Posterior vena cava (tissue), 2 donors: ENCODE data around the gene PDZK1. TPM values are rescaled to one million over a fixed set of nuclear protein-coding genes. Genes with fewer than 3 reads are reported as not detected.
"Not testable (repeated sequence)": the region's sequence is repeated elsewhere in the genome, so short reads cannot be mapped to it uniquely, and the experiment has no call there.

ENCODE experiments used
- DNase-seq: peaks from one replicate; pipeline ENCODE4 v3.0.0-alpha.2; 2020; ENCODE audit warnings: low spot score
- intact Hi-C, 2 donors: fragments of 100-400 bp; cut with DNase I; formaldehyde crosslinking; loops; one replicate each; pipeline versions ENCODE4 v1.14.1 to v1.14.2; 2022 to 2023
- total RNA-seq, 2 donors: library from RNA; stranded (reverse); fragmentation: NEBNext Ultra II Directional; extraction: Animal tissue kit (Norgen Biotek cat#: 25700); gene quantifications; one replicate each; pipeline ENCODE4 v1.2.1, GENCODE V29; 2021
- donor health status: DM: yes; HTN: yes; CAD: no.
- donor health status: DM: yes; HTN: yes; CAD: no.

Gene PDZK1
- total RNA-seq, 2 donors from 2014 or later = 0.29 TPM; not detected in 1

DNA sequence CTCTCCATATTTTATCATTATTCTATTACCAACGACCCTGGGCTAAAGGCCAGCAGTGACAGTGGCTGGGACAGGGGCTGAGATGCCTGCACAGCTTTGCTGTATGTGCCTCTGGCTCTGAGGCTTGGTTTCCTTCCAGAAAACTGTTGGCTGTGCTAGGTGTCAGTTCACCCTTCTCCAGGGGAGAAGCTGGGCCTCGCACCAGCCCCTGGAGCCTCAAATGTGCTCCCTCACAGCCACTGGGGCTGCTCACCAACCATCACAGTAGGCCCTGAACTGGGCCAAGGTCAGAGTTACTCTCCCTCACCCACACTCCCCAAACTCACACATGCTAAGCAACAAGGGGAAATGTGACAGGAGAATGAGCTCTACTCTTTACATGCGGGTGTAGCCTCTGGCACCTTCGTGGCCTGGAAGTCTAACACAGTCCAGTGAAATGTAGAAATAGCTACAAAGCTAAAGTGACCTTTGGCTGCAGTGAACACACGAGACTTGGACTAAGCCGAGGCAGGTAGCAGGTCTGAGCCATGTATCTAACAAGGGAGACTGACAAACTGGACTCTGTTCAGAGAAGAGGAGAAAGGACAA lies 7.5 kb upstream of the PDZK1 start:
- intact Hi-C loops = no loop called here
- no peak for DNase-seq

DNA sequence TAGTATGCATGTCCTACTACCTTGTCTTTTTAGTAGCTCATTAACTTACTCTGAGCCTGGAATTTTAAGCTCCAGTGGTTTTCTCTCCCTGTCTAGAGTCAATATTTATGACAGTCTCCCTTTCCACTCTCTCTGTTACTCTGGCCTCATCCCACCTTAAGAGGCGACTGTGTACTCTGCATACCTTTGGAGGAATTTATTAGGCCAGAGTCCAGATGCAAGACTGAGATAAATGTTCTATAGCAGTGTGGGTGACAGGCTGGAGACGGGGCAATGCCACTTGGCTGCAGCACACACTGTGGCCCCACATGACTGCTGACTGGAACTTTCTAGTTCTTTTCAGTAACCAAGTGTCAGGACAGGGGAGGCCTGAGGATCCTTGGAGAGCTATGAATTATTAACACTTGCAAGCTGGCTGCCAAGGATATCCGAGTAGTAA lies 4.1 kb upstream of the PDZK1 start:
- DNase-seq = no peak
- intact Hi-C loops = no loop called here

DNA sequence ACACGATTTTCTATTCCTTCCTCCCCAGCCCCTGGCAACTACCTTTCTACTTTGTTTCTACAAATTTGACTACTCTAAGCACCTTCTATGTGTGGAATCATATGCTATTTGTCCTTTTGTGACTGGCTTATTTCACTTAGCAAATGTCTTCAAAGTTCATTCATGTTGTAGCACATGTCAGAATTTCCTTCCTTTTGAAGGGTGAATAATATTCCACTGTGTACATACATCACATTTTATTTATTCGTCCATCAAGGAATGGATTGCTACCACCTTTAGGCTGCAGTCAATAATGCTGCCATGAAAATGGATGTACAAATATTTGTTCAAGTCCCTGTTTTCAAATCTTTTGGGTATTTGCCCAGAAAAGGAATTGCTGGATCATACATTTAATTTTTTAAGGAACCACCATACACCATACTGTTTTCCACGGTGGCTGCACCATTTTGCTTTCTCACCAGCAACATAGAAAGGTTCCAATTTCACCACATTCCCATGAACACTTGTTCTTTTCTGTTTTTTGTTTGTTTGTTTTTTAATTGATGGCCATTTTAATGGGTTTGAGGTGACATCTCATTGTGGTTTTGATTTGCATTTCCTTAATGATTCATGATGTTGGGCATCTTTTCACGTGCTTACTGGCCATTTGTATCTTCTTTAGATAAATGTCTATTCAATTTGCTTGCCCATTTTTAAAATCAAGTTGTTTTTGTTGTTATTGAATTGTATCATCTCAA lies 3.3 kb upstream of the PDZK1 start:
- DNase-seq = no peak
- intact Hi-C loops = no loop called here

DNA sequence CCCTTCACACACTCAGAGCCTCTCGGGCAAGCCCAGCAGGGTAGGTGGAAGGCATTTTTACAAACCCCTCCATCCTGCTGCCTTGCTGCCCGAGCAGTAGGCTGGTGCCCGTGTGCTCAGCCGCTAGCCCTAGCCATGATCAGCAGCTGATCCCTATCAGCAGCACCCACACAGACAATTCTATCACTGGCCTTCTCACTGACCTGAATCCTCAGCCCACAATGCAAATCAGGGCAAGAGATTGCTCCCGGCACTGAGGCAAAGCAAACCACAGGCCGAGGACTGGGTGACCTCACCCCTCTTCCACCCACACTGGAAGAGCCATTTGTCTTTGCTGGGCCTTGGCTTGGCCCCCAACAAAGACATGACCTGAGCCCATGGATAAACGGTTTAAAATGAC lies 895 bp upstream of the PDZK1 start:
- DNase-seq = no peak
- intact Hi-C loops = no loop called here

DNA sequence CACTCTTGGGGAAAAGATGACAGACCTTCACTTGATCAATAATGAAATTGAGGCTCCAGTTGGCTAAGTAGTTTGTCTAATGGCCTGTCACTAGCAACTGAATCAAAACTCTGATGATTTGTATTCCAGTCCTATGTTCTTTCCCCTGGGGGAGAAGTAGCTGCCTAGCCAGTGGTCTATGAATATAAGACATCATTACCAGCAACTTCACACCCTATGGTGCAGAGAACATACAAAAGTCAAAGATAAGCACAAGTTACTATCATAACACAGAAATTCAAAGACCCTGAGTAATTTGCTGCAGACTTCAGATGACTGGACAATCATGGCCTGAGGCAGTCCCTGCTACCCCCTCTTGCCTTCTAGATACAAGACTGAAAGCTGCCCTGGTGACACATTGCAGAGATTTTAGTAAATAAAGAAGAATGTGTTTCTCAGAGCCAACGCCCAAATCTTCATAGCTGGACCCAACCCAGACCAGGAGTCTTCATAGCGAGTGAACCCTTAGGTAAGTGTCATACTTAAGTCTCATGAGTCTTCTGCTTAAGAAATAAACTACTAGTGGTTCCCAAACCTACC lies 993 bp downstream of the PDZK1 start:
- intact Hi-C loops = no loop called here
- DNase-seq = no peak

DNA sequence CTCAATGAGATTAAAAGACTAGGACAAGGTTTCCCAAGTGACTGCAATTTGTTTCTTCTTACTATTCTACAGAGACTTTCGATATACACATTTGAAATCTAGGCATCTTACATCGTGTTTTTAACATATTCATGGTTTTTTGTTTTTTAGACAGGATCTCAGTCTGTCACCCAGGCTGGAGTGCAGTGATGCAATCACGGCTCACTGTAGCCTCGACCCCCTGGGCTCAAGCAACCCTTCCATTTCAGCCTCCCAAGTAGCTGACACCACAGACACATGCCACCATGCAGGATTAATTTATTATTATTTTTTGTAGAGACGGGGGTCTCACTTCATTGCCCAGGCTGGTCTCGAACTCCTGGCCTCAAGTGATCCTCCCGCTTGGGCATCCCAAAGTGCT lies 1.5 kb downstream of the PDZK1 start:
- intact Hi-C loops = no loop called here
- no peak for DNase-seq

DNA sequence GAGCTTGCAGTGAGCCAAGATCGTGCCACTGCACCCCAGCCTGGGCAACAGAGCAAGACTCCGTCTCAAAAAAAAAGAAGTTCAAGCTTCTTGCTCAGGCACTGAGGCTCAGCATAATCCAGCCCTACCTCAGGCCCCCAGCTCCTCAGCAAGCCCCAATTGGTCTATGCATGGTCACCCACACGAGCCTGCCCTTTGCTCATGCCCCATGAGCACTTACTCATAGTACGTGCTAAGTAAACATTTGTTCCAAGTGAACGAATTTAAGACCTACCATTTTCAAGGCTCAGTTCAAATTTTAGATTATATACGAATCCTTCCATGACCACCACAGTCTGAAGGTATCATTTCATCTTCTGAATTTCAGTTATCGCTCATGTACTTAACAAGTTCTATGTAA lies 4.3 kb downstream of the PDZK1 start:
- no peak for DNase-seq
- intact Hi-C loops = no loop called here

DNA sequence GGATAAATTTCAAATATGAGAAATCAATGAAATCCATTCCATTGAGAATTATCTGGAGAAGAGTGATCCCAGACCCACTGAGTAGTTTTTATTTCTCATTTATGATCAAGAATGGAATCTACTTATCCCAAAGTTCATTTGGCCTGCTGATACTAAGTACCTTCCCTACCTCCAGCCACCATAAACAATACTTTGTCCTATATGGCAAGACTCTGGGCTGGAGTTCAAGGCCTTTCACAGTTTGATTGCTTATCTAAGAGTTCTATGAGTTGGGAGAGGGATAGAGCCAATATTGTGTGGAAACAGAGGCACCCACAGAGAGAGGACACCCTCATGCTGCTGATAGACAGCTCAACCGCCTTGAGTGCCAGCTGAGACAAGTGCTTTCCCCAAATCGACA lies 5.1 kb downstream of the PDZK1 start:
- DNase-seq = no peak

DNA sequence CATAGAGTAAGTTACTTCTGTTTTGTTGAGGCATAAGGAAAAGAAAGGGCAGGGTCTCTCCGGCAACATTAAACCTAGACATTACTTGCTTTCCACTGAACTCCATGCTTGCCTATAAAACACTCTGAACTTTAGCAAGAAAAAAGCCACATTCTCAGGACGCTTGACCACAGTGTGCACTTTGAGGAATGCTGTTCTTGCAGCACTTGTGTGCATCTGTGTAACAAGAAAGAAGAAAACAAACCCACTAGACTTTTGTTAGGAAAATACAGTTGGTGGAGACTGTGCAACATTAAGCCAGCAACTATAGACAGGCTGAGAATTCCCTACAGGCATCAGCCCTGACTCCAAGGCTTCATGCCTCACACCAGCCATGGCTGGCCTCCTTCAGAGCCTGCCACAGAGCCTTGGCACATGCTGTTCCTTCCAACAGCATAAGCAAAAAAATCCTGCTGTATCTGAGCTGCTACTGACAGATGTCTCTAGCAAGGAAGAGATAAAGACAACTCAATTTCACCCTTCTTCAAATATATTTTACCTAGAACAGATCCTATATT lies 5.8 kb downstream of the PDZK1 start:
- intact Hi-C loops = no loop called here
- DNase-seq = no peak

More for the DNA sequence above, 5.1 kb downstream of the PDZK1 start:
- intact Hi-C loops = no loop called here

DNA sequence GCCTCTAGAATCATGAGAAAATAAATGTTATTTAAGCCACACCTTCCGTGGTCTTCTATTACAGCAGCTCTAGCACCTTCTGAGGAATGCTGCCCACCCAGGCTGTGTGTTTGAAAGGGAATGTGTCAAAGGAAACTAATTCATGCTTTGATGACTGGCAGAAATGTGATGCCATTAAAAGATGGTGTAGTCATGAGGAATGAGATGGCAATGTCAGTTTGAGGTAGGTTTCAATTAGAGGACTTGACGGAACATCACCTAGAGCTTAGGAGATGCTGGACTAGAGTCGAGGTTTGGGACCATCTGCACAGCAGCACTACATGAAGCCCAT lies 10.6 kb downstream of the PDZK1 start:
- no peak for DNase-seq
- intact Hi-C loops = no loop called here

DNA sequence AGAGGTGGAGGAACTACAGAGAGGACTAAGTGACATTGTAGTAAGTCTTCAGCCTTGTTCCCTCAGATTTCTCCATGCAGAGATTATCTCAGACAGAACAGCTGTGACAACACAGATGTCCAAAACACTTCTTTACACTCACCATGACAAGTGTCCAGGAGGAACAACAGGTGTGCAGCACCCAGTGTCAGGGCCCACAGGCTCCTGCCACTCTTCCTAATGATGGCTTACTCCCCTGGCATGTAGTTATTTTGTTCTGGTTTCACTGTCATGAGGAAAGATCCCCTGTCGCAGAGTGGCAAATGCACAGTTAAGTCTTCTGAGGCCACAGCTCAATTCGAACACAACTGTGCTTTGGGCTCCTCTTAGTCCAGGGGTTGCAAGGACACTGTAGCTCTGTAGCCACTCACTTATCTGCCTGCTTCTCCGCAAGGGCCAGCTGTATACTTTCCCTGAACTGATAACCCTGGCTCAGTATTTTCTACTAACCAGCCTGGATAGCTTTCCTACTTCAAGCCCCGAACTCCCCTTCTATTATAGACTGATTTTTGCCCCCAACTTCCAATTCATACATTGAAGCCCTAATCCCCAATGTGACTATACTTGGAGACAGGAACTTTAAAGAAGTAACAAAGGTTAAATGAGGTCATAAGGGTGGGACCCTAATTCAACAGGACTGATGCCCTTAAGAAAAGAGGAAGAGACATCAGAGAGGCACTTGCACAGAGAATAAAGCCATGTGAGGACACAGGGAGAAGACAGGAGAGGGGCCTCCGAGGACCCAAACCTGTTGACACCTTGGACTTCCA lies 11.1 kb downstream of the PDZK1 start:
- DNase-seq = no peak
- intact Hi-C loops = no loop called here

DNA sequence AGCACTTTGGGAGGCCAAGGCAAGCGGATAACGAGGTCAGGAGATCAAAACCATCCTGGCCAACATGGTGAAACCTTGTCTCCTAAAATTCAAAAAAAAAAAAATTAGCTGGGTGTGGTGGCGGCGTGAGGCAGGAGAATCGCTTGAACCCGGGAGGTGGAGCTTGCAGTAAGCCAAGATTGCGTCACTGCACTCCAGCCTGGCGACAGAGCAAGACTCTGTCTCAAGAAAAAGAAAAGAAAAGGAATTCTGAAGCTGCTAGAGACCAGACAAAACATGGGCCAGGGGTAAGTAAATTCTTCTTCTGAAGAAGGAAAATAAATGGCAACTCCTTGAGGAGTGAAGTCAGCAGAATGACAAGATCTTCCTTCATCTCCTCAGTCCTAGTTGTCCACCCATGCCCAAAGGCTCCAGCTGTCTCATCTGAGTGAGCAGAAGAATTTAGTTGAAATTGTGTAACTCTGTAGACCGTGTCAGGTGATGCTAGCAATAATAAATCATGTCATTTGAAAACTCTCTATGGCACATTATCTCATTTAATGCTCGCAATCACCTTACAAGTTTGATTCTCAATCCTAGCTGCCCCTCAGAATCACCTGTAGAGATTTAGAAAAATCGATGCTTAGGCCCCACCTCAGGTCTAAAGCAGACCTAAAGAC lies 14.3 kb downstream of the PDZK1 start:
- intact Hi-C loops = no loop called here
- DNase-seq = no peak

DNA sequence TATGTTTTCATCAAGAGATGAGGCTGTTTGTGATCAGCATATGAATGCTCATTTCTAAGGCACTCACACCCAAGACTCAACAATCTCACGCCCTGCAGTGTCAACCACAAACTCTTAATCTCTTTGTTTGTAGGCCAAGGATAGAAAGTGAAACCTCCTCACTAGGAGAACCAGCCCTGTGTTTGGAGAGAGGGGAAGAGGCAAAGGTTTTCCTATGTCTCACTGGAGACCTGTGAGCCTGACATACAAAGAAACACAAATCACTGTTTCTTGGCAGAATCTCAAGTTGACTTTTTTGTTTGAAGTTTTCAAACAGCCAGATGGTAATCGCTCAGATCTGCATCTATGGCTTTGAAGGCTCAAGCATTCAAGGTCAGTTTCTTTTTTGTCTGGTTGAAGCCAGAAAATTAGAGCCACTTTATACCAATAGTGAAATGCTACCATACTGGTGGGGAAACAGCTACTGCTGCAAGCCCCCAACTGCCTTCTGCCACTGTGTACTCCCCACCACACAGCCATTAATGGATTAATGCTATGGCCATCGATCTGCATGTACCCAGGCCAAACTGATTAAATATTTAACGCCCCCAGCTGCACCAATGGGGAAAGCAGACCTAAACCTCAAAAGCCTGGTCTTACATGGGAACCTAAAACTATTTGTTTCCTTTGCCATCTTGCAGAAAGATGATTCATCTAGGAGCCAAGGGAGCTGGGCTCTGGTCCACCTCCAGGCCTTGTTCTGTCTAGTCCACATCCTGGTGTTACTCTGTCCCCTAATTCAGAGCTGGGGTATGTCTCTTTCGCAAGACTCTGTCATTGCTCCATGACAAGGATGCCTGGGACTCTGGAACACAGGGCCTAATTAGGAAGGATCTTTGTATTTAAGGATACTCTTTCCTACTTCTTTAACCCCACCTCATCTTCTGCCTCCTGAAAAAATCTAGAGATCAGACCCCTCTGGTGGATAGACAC lies 16.3 kb downstream of the PDZK1 start:
- no peak for DNase-seq
- intact Hi-C loops = no loop called here

DNA sequence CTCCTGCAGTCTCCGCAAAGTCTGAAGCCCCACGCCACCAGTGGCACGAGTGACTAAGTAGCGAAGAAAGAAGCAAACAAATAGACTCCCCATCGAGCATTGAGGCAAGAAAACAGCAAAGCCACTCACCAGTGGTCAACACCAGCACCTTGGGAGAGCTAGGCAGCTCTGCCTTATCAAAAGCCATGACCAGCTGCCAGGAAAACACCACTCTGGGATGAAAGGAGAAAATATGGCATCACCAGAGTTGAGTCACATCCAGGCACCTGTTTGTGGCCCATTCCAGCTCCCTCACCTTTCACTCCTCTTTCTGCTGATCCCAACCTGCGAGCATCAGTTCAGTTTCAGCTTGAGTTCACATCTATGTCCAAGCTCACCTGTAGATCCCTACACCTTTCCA lies 17.2 kb downstream of the PDZK1 start:
- DNase-seq = no peak
- intact Hi-C loops = no loop called here

DNA sequence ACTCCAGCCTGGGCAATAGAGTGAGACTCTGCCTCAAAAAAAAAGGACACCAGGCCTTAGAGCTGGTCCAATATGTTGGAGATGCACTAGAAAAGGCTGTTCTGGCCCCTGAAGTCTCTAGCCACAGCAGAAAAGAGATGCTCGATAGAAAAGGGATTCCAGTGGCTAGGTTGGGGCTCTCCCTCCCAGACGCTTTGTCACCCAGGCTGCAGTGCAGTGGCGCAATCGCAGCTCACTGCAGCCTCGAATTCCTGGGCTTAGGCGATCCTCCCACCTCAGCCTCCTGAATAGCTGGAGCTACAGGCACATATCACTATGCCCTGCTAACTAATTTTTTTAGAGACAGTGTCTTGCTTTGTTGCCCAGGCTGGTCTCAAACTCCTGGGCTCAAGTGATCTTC lies 18.2 kb downstream of the PDZK1 start:
- no peak for DNase-seq
- intact Hi-C loops = no loop called here

DNA sequence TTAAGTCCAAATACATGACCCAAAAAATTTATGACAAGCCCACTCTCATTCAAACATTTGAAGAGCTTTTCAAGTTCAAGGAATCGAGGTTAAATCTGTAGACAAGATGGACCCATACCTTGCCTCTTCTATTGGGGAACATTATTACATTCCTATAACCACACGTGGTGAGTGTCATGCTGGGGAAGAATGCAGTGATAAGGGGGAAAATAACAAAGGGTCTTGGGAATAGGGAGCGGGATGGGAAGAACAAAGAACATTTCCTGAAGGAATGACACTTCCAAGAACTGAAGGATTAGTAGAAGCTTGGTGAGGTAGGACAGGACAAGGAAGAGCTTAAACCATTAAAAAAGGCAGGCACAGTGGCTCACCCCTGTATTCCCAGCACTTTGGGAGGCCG lies 18.8 kb downstream of the PDZK1 start:
- intact Hi-C loops = no loop called here
- DNase-seq = no peak

DNA sequence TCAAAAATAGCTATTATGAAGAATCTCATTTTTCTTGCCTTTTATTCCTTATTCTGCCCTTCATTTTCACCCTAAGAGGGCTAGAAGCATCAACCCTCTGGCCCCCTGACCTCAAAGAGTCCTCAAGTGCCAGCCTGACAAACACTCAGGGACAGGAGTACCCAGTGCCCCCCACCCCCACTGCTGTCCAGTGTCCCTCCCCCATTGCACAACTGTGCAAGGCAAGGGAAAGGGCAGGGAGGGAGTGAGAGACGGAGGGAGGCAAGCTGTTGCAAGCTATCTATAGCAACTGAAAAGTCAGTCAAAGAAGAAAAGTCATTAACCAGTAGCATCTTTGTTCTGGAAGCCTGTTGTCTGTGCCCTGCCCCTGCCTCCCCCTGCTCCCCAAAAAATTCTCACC lies 21.1 kb downstream of the PDZK1 start:
- DNase-seq, intact Hi-C loops: not testable (repeated sequence)

DNA sequence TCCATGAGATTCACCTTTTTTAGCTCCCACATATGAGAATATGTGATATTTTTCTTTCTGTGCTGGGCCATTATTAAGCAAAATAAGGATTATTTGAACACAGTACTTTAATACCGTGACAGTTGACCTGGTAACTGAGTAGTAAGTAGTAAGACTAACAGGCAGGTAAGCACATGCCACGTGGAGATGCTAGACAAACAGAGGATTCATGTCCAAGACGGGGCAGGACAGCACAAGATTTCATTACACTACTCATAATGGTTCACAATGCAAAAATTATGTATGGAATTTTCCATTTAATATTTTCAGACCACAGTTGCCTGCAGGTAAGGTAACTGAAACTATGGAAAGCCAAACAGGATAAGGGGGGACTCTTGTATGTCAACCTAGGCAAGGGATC lies 22.3 kb downstream of the PDZK1 start:
- DNase-seq, intact Hi-C loops: not testable (repeated sequence)
